KMS-11 (cell line): ENCODE data around the gene VSIG8.
A peak's percentile ranks its signal among the peaks of the same experiment; 100 is the strongest.

Experiments used
- H2AFZ ChIP-seq: fragments of 200-600 bp; sonication (generic); 2 replicates; pipeline ENCODE4 v1.6.1; 2016; ENCODE audit warnings: antibody characterized with exemption, mixed run types, low read depth
- H3K27ac ChIP-seq: fragments of 200-600 bp; sonication (generic); 2 replicates; pipeline ENCODE4 v1.6.1; 2016; ENCODE audit warnings: mild to moderate bottlenecking, mixed run types
- H3K27me3 ChIP-seq: fragments of 200-600 bp; sonication (generic); 2 replicates; pipeline ENCODE4 v1.6.1; 2017; ENCODE audit warnings: mild to moderate bottlenecking, low read depth, mixed run types, moderate library complexity; ENCODE audit not compliant: insufficient read depth
- H3K36me3 ChIP-seq: fragments of 200-600 bp; sonication (generic); 2 replicates; pipeline ENCODE4 v1.6.1; 2017; ENCODE audit warnings: mild to moderate bottlenecking, mixed run types; ENCODE audit not compliant: insufficient read depth
- H3K4me1 ChIP-seq: fragments of 200-600 bp; sonication (generic); 2 replicates; pipeline ENCODE4 v1.6.1; 2016; ENCODE audit warnings: mild to moderate bottlenecking, low read depth, mixed run types; ENCODE audit not compliant: poor library complexity, severe bottlenecking
- H3K4me2 ChIP-seq: fragments of 200-600 bp; sonication (generic); 2 replicates; pipeline ENCODE4 v1.7.0; 2016; ENCODE audit warnings: mild to moderate bottlenecking, mixed run types
- H3K4me3 ChIP-seq: fragments of 200-600 bp; sonication (generic); IDR thresholded peaks from 2 replicates; pipeline ENCODE4 v1.6.1; 2017; ENCODE audit warnings: low read depth, low read length, mixed read lengths; ENCODE audit not compliant: insufficient read depth
- H3K79me2 ChIP-seq: fragments of 200-600 bp; sonication (generic); 2 replicates; pipeline ENCODE4 v1.6.1; 2016; ENCODE audit warnings: low read depth, mixed run types; ENCODE audit not compliant: insufficient read depth
- H3K9ac ChIP-seq: fragments of 200-600 bp; sonication (generic); 2 replicates; pipeline ENCODE4 v1.6.1; 2016; ENCODE audit warnings: mild to moderate bottlenecking, mixed run types
- H4K20me1 ChIP-seq: fragments of 200-600 bp; sonication (generic); 2 replicates; pipeline ENCODE4 v1.6.1; 2016; ENCODE audit warnings: mild to moderate bottlenecking, mixed run types; ENCODE audit not compliant: insufficient read depth
- TF ChIP-seq, protein P1 (sequence below): fragments of 200-600 bp; sonication (generic); conservative IDR thresholded peaks from 2 replicates; pipeline ENCODE4 v1.6.1; 2017; ENCODE audit warnings: low read depth, mild to moderate bottlenecking, antibody characterized with exemption, low read length, moderate library complexity, mixed read lengths

VSIG8 gene

DNA sequence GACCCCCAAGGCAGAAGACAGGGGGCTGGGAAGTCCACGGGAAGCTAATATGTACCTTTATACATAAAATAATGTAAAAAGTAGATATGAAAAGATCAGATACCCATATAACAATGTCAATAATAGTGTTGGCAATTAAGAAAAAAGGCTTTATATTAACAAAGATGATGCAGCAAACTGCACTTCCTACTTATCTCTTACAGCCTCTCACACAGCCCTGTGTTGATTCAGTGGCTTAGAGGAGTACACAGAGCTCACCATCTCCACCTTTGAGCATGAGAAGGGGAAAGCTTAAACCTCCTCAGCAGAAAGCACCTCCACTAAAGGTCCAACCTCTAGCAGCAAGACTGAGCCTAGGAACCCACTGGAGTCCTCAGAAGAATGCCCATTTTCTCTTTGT lies 7.2 kb upstream of the VSIG8 start:
- Histone ChIP-seq H3K9ac (peak overlapping the region; percentile 54), H3K4me1 (peaks cover 31% of the 10 kb centered on the region), H3K36me3 (no peaks in the 10 kb centered on the region), H3K4me2 (peak overlapping the region; percentile 71), H4K20me1 (no peaks in the 10 kb centered on the region), H3K79me2 (no peaks in the 10 kb centered on the region), H2AFZ (peak overlapping the region; percentile 66), H3K27ac (peak overlapping the region; percentile 76), H3K27me3 (no peaks in the 10 kb centered on the region), H3K4me3 (peak overlapping the region; percentile 73)
- TF ChIP-seq, protein P1, sequence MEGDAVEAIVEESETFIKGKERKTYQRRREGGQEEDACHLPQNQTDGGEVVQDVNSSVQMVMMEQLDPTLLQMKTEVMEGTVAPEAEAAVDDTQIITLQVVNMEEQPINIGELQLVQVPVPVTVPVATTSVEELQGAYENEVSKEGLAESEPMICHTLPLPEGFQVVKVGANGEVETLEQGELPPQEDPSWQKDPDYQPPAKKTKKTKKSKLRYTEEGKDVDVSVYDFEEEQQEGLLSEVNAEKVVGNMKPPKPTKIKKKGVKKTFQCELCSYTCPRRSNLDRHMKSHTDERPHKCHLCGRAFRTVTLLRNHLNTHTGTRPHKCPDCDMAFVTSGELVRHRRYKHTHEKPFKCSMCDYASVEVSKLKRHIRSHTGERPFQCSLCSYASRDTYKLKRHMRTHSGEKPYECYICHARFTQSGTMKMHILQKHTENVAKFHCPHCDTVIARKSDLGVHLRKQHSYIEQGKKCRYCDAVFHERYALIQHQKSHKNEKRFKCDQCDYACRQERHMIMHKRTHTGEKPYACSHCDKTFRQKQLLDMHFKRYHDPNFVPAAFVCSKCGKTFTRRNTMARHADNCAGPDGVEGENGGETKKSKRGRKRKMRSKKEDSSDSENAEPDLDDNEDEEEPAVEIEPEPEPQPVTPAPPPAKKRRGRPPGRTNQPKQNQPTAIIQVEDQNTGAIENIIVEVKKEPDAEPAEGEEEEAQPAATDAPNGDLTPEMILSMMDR, result no peak

DNA sequence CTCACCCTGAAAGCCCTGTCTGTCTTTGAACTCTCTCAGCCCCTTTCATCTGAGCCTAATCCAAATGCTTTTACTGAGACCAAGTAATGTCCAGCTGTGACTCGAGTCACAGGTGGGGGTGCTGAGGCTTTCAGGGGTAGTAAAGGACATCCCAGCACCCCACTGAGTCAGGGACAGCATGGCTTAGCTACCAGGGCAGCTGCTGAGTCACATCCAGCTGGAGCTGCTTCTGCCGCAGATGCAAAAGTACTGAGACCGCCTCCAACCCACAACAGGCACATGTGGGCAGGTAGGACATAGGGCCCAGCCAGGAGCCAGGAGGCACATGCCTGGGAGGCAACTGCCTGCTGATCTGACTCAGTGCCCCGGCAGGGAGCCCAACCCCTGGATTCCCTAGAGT lies 6.7 kb upstream of the VSIG8 start:
- H3K9ac ChIP-seq, result peak overlapping the region; percentile 54
- H3K36me3 ChIP-seq, result no peaks in the 10 kb centered on the region
- peak overlapping the region; percentile 66 for H2AFZ ChIP-seq
- peaks cover 31% of the 10 kb centered on the region for H3K4me1 ChIP-seq
- peak overlapping the region; percentile 96 for H3K4me3 ChIP-seq
- TF ChIP-seq, protein P1, result no peak
- peak overlapping the region; percentile 71 for H3K4me2 ChIP-seq
- H4K20me1 ChIP-seq, result no peaks in the 10 kb centered on the region
- H3K27ac ChIP-seq, result peak overlapping the region; percentile 76
- no peaks in the 10 kb centered on the region for H3K79me2 ChIP-seq
- no peaks in the 10 kb centered on the region for H3K27me3 ChIP-seq

DNA sequence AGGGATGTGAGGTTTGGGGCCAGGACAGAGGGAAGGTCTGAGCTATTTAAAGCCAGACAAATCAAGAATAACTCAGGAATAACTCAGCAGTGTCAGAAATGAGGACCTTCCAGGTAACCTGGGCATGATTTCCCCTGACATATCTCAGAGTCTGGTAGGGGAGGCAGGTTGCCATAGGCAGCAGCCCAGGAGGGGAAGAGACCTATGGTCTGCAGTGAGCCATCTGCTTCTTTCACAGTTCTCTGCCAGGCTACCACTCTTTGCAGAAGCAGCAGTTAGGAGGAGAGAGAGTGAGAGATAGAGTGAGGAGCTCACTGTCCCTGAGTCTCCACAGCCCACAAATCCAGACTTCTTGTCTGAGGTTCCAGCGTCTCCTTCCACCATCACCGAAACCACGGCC lies 6.3 kb upstream of the VSIG8 start:
- Histone ChIP-seq H3K9ac (peak overlapping the region; percentile 54), H3K4me1 (peaks cover 31% of the 10 kb centered on the region), H2AFZ (peak overlapping the region; percentile 66), H4K20me1 (no peaks in the 10 kb centered on the region), H3K79me2 (no peaks in the 10 kb centered on the region), H3K27ac (peak overlapping the region; percentile 76), H3K27me3 (no peaks in the 10 kb centered on the region), H3K4me2 (peak overlapping the region; percentile 71), H3K36me3 (no peaks in the 10 kb centered on the region), H3K4me3 (peak overlapping the region; percentile 96)
- TF ChIP-seq, protein P1, result no peak

DNA sequence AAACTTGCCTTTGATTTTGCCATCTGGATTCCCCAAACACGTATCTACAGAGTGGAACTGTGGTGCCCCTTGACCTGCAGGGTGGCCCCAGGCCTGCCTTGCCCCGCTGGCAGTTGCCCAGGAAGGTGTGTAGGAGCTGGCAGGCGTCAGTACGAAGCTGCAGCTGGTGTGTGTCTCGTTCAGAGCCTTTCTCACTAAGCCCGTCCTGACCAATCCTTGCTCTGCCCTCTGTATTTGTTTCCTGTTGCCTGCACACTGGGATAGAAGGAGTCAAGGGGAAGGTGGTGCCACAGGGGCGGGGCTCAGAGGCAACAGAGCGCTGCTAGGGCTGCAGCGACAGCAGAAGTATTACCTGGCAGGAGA lies 5.2 kb upstream of the VSIG8 start:
- no peak overlapping the region for H3K9ac ChIP-seq
- H3K4me1 ChIP-seq, result peaks cover 31% of the 10 kb centered on the region

More for the DNA sequence above, 5.2 kb upstream of the VSIG8 start:
- H3K4me3 ChIP-seq, result no peak overlapping the region
- H3K27me3 ChIP-seq, result no peaks in the 10 kb centered on the region
- TF ChIP-seq, protein P1, result no peak
- H4K20me1 ChIP-seq, result no peaks in the 10 kb centered on the region
- no peaks in the 10 kb centered on the region for H3K79me2 ChIP-seq
- no peak overlapping the region for H2AFZ ChIP-seq
- no peaks in the 10 kb centered on the region for H3K36me3 ChIP-seq
- H3K27ac ChIP-seq, result no peak overlapping the region
- peak overlapping the region; percentile 71; the same call in 1 of the 2 replicates for H3K4me2 ChIP-seq
